HG03469 (cell line): ENCODE data around the gene NUP42.
"Not testable (repeated sequence)": the region's sequence is repeated elsewhere in the genome, so short reads cannot be mapped to it uniquely, and the experiment has no call there.

ENCODE experiments used
- ATAC-seq: cut with Tn5 transposase; IDR thresholded peaks from one replicate; pipeline ENCODE4 v1.9.1; 2021; ENCODE audit warnings: mild to moderate bottlenecking, moderate library complexity, moderate number of reproducible peaks; ENCODE audit not compliant: unreplicated experiment

The NUP42 gene

GRCh38 chr7:23181684-23182553, at the start of gene NUP42:
NUP42 (plus strand) TSS chr7:23182048; CDS start chr7:23182086, 38 bp downstream.
- peak; percentile 93 for ATAC-seq

GRCh38 chr7:23133797-23134196, 48.1 kb upstream of the NUP42 start:
- no peak for ATAC-seq

- no peak for ATAC-seq
Observed at GRCh38 chr7:23135755-23136154, 46.1 kb upstream of the NUP42 start.

- ATAC-seq = no peak
Observed at GRCh38 chr7:23136216-23136615, 45.6 kb upstream of the NUP42 start.

GRCh38 chr7:23157679-23158078, 24.2 kb upstream of the NUP42 start:
- no peak for ATAC-seq

GRCh38 chr7:23158546-23158945, 23.3 kb upstream of the NUP42 start:
- no peak for ATAC-seq

- ATAC-seq = no peak
Observed at GRCh38 chr7:23161482-23161881, 20.4 kb upstream of the NUP42 start.

GRCh38 chr7:23164846-23165245, 17.0 kb upstream of the NUP42 start:
- ATAC-seq = no peak

- no peak for ATAC-seq
Observed at GRCh38 chr7:23165316-23165715, 16.5 kb upstream of the NUP42 start.

- ATAC-seq = no peak
Observed at GRCh38 chr7:23167691-23168090, 14.2 kb upstream of the NUP42 start.

- no peak for ATAC-seq
Observed at GRCh38 chr7:23168111-23168885, 13.6 kb upstream of the NUP42 start.

- no peak for ATAC-seq
Observed at GRCh38 chr7:23175938-23176337, 5.9 kb upstream of the NUP42 start.

GRCh38 chr7:23183279-23184012, 1.6 kb downstream of the NUP42 start:
- ATAC-seq = no peak

- no peak for ATAC-seq
Observed at GRCh38 chr7:23184291-23184690, 2.4 kb downstream of the NUP42 start.

GRCh38 chr7:23184709-23185359, 3.0 kb downstream of the NUP42 start:
- ATAC-seq = no peak

- no peak for ATAC-seq
Observed at GRCh38 chr7:23185980-23186379, 4.1 kb downstream of the NUP42 start.

GRCh38 chr7:23191022-23191421, 9.2 kb downstream of the NUP42 start:
- ATAC-seq = no peak

GRCh38 chr7:23193650-23194227, 11.9 kb downstream of the NUP42 start:
- not testable (repeated sequence) for ATAC-seq

GRCh38 chr7:23196306-23196705, 14.5 kb downstream of the NUP42 start:
- no peak for ATAC-seq

GRCh38 chr7:23197745-23198144, 15.9 kb downstream of the NUP42 start:
- ATAC-seq = not testable (repeated sequence)
